HAP-1 (cell line): Measurements from ENCODE around the gene DMGDH.

Source experiments
- DNase-seq, 2 experiments: peaks; one replicate each; pipeline ENCODE4 v3.0.0-alpha.2; 2016 to 2020; ENCODE audit warnings: low spot score in 2 of 2
- H3K27me3 ChIP-seq: fragments of 250-450 bp; sonication (Bioruptor Pico); 2 replicates; pipeline ENCODE4 v1.5.1; 2020; ENCODE audit warnings: low read depth, mild to moderate bottlenecking, moderate library complexity
- H3K36me3 ChIP-seq: fragments of 250-450 bp; sonication (Bioruptor Pico); replicated peaks from 2 replicates; pipeline ENCODE4 v1.5.1; 2020; ENCODE audit warnings: mild to moderate bottlenecking
- H3K4me1 ChIP-seq: fragments of 250-450 bp; sonication (Bioruptor Pico); 2 replicates; pipeline ENCODE4 v1.5.1; 2020; ENCODE audit warnings: mild to moderate bottlenecking
- H3K4me3 ChIP-seq: fragments of 250-450 bp; sonication (Bioruptor Pico); 2 replicates; pipeline ENCODE4 v1.5.1; 2020; ENCODE audit warnings: mild to moderate bottlenecking, moderate library complexity
- H3K9me3 ChIP-seq: fragments of 250-450 bp; sonication (Bioruptor Pico); 2 replicates; pipeline ENCODE4 v1.5.1; 2020; ENCODE audit warnings: mild to moderate bottlenecking, moderate library complexity
- in situ Hi-C: fragments of 300-500 bp; cut with MboI; formaldehyde crosslinking; loops from 3 replicates; pipeline ENCODE4 v1.14.3; 2020; ENCODE audit warnings: low sequenced_read_pairs, inconsistent platforms, mixed read lengths

The DMGDH gene

GRCh38 chr5:79069488-79070349 lies at the start of gene DMGDH, which contains the start of gene BHMT2:
Gene DMGDH, minus strand, starts transcription at chr5:79069674. Its CDS starts 54 bp downstream, at chr5:79069620.
Gene BHMT2, plus strand, starts transcription at chr5:79069767. Its CDS starts 16 bp downstream, at chr5:79069783.
- in situ Hi-C loops, result no loop called here
- Histone ChIP-seq H3K4me3 (no peak within 1 kb of the TSS), H3K36me3 (no peaks in the 10 kb centered on the region), H3K27me3 (no peaks in the 10 kb centered on the region), H3K4me1 (no peaks in the 10 kb centered on the region), H3K9me3 (no peaks in the 10 kb centered on the region)
- DNase-seq, result no peak

DNA sequence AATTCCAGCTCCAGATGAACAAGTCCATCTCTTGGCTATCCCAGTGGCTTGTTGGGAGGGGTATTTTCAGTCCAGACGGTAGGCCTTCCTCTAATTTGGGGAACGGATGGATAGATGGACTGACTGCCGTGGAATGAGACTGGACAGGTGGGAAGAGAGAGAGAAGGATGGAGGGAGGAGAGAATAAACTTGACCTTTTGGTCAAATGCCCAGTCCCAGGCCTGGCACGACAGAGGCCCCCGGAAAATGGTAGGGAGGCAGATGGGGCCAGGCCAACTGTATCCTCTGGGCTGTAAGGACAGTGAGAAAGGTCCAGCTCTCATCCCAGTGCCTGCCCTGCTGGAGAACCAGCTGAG lies 43.2 kb upstream of the DMGDH start:
- Histone ChIP-seq H3K4me3 (no peak overlapping the region), H3K9me3 (no peaks in the 10 kb centered on the region), H3K27me3 (no peaks in the 10 kb centered on the region; the same call in 1 of the 2 replicates), H3K36me3 (no peaks in the 10 kb centered on the region), H3K4me1 (no peaks in the 10 kb centered on the region; the same call in 1 of the 2 replicates)
- no peak for DNase-seq
- in situ Hi-C loops, result no loop called here

- Histone ChIP-seq H3K27me3 (no peaks in the 10 kb centered on the region; the same call in 1 of the 2 replicates), H3K4me3 (no peak overlapping the region), H3K4me1 (no peaks in the 10 kb centered on the region; the same call in 1 of the 2 replicates), H3K36me3 (no peaks in the 10 kb centered on the region), H3K9me3 (no peaks in the 10 kb centered on the region)
- DNase-seq, result peak in 1 of 2 experiments; percentile 21
- in situ Hi-C loops, result no loop called here
These were observed 42.7 kb upstream of the DMGDH start for GRCh38 chr5:79111960-79112702.

GRCh38 chr5:79111387-79111959 lies 42.0 kb upstream of the DMGDH start, which contains the start of gene BHMT:
Gene BHMT, plus strand, starts transcription at chr5:79111809. Its CDS starts 77 bp downstream, at chr5:79111886.
- H3K4me1 ChIP-seq, result no peaks in the 10 kb centered on the region; the same call in 1 of the 2 replicates
- no peak within 1 kb of the TSS for H3K4me3 ChIP-seq
- H3K36me3 ChIP-seq, result no peaks in the 10 kb centered on the region
- H3K27me3 ChIP-seq, result no peaks in the 10 kb centered on the region; the same call in 1 of the 2 replicates
- H3K9me3 ChIP-seq, result no peaks in the 10 kb centered on the region
- no peak for DNase-seq
- in situ Hi-C loops, result no loop called here

GRCh38 chr5:79109527-79110492 lies 40.3 kb upstream of the DMGDH start:
- DNase-seq, result peak in 1 of 2 experiments; percentile 20
- Histone ChIP-seq H3K36me3 (no peaks in the 10 kb centered on the region), H3K4me3 (no peak overlapping the region), H3K9me3 (no peaks in the 10 kb centered on the region), H3K4me1 (no peaks in the 10 kb centered on the region), H3K27me3 (no peaks in the 10 kb centered on the region; the same call in 1 of the 2 replicates)
- in situ Hi-C loops, result no loop called here

GRCh38 chr5:79108792-79109191 lies 39.3 kb upstream of the DMGDH start:
- no peak for DNase-seq
- Histone ChIP-seq H3K4me3 (no peak overlapping the region), H3K9me3 (no peaks in the 10 kb centered on the region), H3K36me3 (no peaks in the 10 kb centered on the region), H3K4me1 (no peaks in the 10 kb centered on the region), H3K27me3 (no peaks in the 10 kb centered on the region; the same call in 1 of the 2 replicates)
- in situ Hi-C loops, result no loop called here

DNA sequence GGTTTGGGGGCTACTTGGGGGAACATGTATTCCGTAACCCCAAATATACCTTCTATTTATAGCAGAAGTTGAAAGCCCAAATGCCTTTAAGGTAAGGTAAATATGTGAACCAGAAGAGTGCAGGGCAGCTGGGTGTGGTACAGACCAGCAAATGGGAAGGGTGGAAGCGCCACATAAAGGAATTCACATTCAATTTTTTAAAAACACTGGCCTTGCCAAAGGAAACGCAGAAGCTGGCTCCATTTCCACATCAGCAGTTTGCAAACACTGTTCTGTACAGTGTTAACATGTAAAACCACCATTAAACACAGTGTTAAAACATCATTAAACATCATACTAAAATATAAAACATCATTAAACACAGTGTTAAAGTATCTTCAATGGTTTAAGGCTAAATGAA lies 38.6 kb upstream of the DMGDH start:
- in situ Hi-C loops, result no loop called here
- no peaks in the 10 kb centered on the region for H3K9me3 ChIP-seq
- DNase-seq, result no peak
- no peaks in the 10 kb centered on the region for H3K4me1 ChIP-seq
- H3K4me3 ChIP-seq, result no peak overlapping the region
- no peaks in the 10 kb centered on the region for H3K36me3 ChIP-seq
- H3K27me3 ChIP-seq, result no peaks in the 10 kb centered on the region; the same call in 1 of the 2 replicates

- in situ Hi-C loops, result no loop called here
- H3K4me1 ChIP-seq, result no peaks in the 10 kb centered on the region
- H3K36me3 ChIP-seq, result no peaks in the 10 kb centered on the region
- H3K27me3 ChIP-seq, result no peaks in the 10 kb centered on the region; the same call in 1 of the 2 replicates
- no peak overlapping the region for H3K4me3 ChIP-seq
- no peak for DNase-seq
- no peaks in the 10 kb centered on the region for H3K9me3 ChIP-seq
These were observed 37.7 kb upstream of the DMGDH start for GRCh38 chr5:79107020-79107796.

- H3K36me3 ChIP-seq, result no peaks in the 10 kb centered on the region
- no peaks in the 10 kb centered on the region for H3K4me1 ChIP-seq
- no peak overlapping the region for H3K4me3 ChIP-seq
- H3K27me3 ChIP-seq, result no peaks in the 10 kb centered on the region; the same call in 1 of the 2 replicates
- DNase-seq, result no peak
- in situ Hi-C loops, result no loop called here
- H3K9me3 ChIP-seq, result no peaks in the 10 kb centered on the region
These were observed 36.4 kb upstream of the DMGDH start for GRCh38 chr5:79105868-79106267.

- no peak overlapping the region for H3K4me3 ChIP-seq
- no peaks in the 10 kb centered on the region for H3K27me3 ChIP-seq
- no peaks in the 10 kb centered on the region for H3K9me3 ChIP-seq
- H3K36me3 ChIP-seq, result no peaks in the 10 kb centered on the region
- H3K4me1 ChIP-seq, result no peaks in the 10 kb centered on the region
- DNase-seq, result no peak
- in situ Hi-C loops, result no loop called here
These were observed 24.3 kb upstream of the DMGDH start for GRCh38 chr5:79093762-79094161.

GRCh38 chr5:79091064-79091463 lies 21.6 kb upstream of the DMGDH start:
- in situ Hi-C loops, result no loop called here
- no peak for DNase-seq
- Histone ChIP-seq H3K4me3 (no peak overlapping the region), H3K9me3 (no peaks in the 10 kb centered on the region), H3K36me3 (no peaks in the 10 kb centered on the region), H3K27me3 (no peaks in the 10 kb centered on the region), H3K4me1 (no peaks in the 10 kb centered on the region)

DNA sequence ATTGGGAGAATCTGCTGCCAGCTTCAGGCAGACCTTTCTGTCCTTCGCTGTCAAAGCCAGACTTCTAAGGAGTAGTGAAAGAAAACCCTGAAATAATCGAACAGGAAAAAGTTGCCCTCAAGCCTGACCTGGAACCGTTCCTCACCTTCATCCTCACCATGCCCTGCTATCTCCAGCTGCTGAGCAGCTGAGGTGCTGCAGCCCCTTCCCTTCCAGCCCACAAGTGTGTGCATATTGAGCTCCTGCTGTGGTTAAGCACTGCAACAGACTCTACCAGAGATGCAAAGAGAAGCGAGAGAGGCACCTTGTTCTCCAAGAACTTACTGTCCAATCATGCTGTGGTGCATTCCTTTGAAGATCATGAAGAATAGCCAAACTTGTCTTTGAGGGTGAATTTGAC lies 19.0 kb upstream of the DMGDH start:
- DNase-seq, result no peak
- in situ Hi-C loops, result no loop called here

More for the DNA sequence above, 19.0 kb upstream of the DMGDH start:
- Histone ChIP-seq H3K4me1 (no peaks in the 10 kb centered on the region), H3K9me3 (no peaks in the 10 kb centered on the region), H3K4me3 (no peak overlapping the region), H3K27me3 (no peaks in the 10 kb centered on the region), H3K36me3 (no peaks in the 10 kb centered on the region)
